GM21447 (cell line): ENCODE data around the gene NUS1.
"Not testable (repeated sequence)": the region's sequence is repeated elsewhere in the genome, so short reads cannot be mapped to it uniquely, and the experiment has no call there.

Experiments
- ATAC-seq: cut with Tn5 transposase; IDR thresholded peaks from one replicate; pipeline ENCODE4 v1.9.1; 2021; ENCODE audit not compliant: unreplicated experiment

The NUS1 gene

DNA sequence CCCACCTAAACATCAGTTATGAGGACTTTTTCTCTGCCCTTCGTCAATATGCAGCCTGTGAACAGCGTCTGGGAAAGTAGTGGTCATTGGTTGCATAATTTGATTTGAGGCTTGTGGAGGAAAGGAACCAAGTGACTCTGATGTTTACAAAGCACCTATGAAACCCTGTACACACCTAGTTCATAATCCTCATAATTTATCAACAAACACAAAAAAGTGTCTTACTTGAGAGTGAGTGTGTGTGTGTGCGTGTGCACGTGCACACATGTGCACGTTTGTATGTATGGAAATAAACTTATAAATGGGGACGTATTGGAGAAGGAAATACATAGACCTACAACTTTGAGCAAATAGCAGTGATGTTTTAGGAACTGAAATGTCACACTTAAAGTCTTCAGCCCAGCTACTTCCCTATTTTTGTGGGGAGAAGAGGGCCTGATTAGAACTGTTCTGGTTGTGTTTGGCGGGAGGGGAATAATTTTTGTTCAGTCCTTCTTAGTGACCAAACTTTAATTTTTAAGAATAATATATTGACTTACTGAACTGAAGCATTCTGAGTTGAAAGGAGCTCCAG, 31.8 kb downstream of the NUS1 start:
- not testable (repeated sequence) for ATAC-seq

DNA sequence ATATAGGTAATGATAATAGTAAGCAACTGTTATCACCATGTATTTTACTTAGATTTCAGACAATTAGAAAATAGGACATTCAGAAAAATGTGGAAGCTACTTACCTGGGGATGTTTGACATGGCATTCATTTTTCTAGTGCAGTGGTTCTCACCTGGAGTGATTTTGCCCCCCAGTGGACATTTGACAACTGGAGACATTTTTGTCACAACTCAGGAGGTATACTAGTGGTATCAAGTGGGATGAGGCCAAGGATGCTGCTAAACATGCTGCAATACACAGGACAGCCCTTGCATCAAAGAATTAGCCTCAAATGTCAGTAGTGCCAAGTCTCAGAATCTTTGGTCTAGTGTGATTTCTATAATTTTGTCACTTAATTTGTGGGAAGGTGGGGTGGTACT, 36.1 kb downstream of the NUS1 start:
- no peak for ATAC-seq

DNA sequence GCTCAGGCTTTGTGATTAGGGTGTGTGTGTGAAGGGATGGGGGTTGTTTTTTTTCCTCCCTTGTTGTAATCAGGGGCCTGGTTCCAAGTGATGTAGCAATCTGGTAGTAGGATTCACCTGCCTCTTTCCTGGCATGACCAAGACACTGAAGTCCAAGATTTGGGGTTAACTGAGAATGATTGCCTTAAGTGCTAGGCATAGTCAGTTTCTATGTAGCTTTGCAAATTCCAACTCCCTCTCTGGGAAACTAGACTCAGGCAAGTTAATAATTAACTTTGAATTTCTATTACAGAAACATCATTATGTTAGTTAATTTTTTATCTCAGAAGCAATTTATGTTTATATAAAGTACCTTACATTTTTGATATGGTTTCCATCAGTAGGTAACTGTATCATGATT, 43.6 kb downstream of the NUS1 start:
- no peak for ATAC-seq

DNA sequence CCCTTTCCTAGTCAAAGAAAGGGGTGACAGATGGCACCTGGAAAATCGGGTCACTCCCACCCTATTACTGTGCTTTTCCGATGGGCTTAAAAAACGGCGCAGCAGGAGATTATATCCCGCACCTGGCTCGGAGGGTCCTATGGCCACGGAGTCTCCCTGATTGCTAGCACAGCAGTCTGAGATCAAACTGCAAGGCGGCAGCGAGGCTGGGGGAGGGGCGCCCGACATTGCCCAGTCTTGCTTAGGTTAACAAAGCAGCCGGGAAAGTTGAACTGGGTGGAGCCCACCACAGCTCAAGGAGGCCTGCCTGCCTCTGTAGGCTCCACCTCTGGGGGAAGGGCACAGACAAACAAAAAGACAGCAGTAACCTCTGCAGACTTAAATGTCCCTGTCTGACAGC, 46.3 kb downstream of the NUS1 start:
- ATAC-seq: not testable (repeated sequence)

DNA sequence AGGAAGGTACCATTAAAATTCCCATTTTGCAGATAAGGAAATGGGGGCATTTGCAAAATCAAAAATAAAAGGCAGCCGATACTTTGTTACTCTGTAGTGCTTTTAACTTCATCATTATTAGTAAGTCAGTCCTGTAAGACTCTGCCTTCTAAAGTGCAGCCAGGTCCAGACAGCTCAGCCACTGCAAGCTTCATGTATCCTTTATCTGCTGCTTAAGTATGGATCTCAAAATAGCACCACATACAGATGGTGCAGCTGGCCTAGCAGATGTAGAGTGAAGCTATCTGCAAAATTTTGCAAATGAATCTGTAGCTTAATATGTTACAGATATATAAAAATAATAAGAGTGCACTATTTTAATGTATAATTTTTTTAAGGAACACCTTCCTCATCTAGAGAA, 53.4 kb downstream of the NUS1 start:
- no peak for ATAC-seq

DNA sequence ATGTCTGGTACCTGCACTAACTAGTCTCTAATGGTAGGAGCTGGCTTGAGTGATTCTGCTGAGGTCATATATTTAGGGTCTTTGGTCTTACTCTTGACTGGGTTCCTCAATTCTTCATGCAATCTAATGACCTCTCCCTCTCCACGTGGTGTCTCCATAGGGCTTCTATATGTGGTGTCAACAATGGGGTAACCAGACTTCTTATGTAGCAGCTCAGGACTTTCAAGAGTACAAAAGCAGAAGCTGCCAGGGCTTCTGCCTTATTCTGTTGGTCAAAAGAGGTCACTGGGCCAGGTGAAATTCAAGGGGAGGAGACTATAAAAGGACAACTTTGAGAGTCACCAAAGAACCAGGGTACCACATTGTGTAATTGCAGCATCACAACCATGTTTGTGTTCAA, 54.3 kb downstream of the NUS1 start:
- ATAC-seq: no peak

DNA sequence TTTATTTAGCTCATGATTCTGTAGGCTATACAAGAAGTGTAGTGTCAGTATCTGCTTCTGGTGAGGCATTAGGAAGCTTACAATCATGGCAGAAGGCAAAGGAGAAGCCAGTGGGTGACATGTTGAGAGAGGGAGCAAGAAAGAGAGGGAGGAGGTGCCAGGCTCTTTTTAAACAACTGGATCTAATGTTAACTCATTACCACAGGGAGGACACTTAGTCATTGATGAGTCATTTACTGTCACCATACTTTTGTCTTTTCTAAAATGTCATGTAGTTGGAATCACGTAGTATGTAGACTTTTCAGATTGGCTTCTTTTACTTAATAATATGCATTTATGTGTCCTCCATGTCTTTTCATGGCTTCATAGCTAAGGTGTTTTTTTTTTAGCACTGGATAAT, 58.1 kb downstream of the NUS1 start:
- no peak for ATAC-seq

DNA sequence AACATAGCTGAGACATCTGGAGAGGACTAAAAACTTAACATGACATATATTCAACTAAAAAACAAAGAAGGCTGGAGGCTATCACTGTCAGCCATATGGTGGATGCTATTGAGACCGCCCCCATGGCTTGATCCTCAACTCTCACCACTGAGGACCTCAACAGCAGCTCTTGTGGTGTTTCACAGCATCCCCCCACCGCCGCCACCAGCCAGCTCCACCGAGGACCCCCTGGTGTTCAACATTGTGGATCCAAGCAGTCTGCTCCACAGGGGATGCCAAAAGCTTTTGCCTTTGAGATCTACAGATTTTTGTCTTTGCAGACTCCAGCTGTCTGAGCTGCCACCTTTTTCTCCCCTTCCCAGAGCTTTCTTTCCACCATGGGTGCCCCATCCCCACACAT, 64.6 kb downstream of the NUS1 start:
- no peak for ATAC-seq

DNA sequence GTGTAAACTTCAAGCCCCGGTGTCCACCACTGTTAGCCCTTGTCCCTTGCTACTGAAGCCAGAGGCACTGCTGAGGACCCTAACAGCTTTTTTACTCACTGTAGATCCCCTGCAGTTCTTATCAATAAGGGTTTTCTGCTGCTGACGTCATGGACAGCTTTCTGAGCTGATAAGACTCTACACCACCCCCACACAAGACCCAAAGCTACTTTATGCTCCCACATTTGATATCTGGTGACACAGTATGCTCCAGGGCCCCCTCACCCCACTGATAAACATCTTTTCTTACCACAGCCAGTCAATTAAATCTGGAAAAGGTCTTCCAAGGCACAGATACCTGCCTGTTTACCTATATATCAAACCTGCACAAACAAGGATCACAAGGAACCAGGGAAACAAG, 65.3 kb downstream of the NUS1 start:
- no peak for ATAC-seq

DNA sequence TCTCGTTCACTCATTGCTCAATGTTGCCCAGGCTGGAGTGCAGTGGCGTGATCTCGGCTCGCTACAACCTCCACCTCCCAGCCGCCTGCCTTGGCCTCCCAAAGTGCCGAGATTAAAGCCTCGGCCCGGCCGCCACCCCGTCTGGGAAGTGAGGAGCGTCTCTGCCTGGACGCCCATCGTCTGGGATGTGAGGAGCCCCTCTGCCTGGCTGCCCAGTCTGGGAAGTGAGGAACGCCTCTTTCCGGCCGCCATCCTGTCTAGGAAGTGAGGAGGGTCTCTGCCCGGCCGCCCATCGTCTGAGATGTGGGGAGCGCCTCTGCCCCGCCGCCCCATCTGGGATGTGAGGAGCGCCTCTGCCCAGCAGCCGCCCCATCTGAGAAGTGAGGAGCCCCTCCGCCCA, 75.4 kb downstream of the NUS1 start:
- not testable (repeated sequence) for ATAC-seq
